Measurements from ENCODE around the gene IFNB1.

The IFNB1 gene

GRCh38 chr9:21070906-21071305, 6.8 kb downstream of the IFNB1 start:
- in situ Hi-C loops (cut with HindIII; ENCODE audit: low sequenced_read_pairs): no loop called here

- in situ Hi-C loops (cut with HindIII; ENCODE audit: low sequenced_read_pairs): no loop called here
Measured at GRCh38 chr9:21070171-21070571, 7.6 kb downstream of the IFNB1 start.

GRCh38 chr9:21060919-21061561, 16.7 kb downstream of the IFNB1 start:
- in situ Hi-C loops (cut with HindIII; ENCODE audit: low sequenced_read_pairs): no loop called here

GRCh38 chr9:21056931-21057330, 20.8 kb downstream of the IFNB1 start:
- in situ Hi-C loops (cut with HindIII; ENCODE audit: low sequenced_read_pairs): no loop called here

GRCh38 chr9:21053851-21054250, 23.9 kb downstream of the IFNB1 start:
- in situ Hi-C loops (cut with HindIII; ENCODE audit: low sequenced_read_pairs): no loop called here

- in situ Hi-C loops (cut with HindIII; ENCODE audit: low sequenced_read_pairs): no loop called here
Measured at GRCh38 chr9:21047281-21047691, 30.5 kb downstream of the IFNB1 start.

- in situ Hi-C loops (cut with HindIII; ENCODE audit: low sequenced_read_pairs): no loop called here
Measured at GRCh38 chr9:21043841-21044240, 33.9 kb downstream of the IFNB1 start.

- in situ Hi-C loops (cut with HindIII; ENCODE audit: low sequenced_read_pairs): no loop called here
Measured at GRCh38 chr9:21042466-21042865, 35.3 kb downstream of the IFNB1 start.

GRCh38 chr9:21039302-21039701, 38.4 kb downstream of the IFNB1 start:
- in situ Hi-C loops (cut with HindIII; ENCODE audit: low sequenced_read_pairs): no loop called here

GRCh38 chr9:21037278-21037677, 40.5 kb downstream of the IFNB1 start:
- in situ Hi-C loops (cut with HindIII; ENCODE audit: low sequenced_read_pairs): no loop called here

- in situ Hi-C loops (cut with HindIII; ENCODE audit: low sequenced_read_pairs): no loop called here
Measured at GRCh38 chr9:21031808-21032183, 45.9 kb downstream of the IFNB1 start.

GRCh38 chr9:21031091-21031807, 46.5 kb downstream of the IFNB1 start, which contains the start of gene HACD4:
TSS of gene HACD4 (minus strand) at chr9:21031640. CDS start at chr9:21031590, 50 bp downstream.
- in situ Hi-C loops (cut with HindIII; ENCODE audit: low sequenced_read_pairs): no loop called here

- in situ Hi-C loops (cut with HindIII; ENCODE audit: low sequenced_read_pairs): no loop called here
Measured at GRCh38 chr9:21030389-21031035, 47.2 kb downstream of the IFNB1 start.

GRCh38 chr9:21029661-21030060, 48.1 kb downstream of the IFNB1 start:
- in situ Hi-C loops (cut with HindIII; ENCODE audit: low sequenced_read_pairs): no loop called here

- in situ Hi-C loops (cut with HindIII; ENCODE audit: low sequenced_read_pairs): no loop called here
Measured at GRCh38 chr9:21028466-21028865, 49.3 kb downstream of the IFNB1 start.

GRCh38 chr9:21027295-21027694, 50.4 kb downstream of the IFNB1 start:
- in situ Hi-C loops (cut with HindIII; ENCODE audit: low sequenced_read_pairs): no loop called here
